Thoracic aorta (tissue), 2 donors: Measurements from ENCODE around the gene MED12L. TPM values are rescaled to one million over a fixed set of nuclear protein-coding genes. Genes with fewer than 3 reads are reported as not detected.

Experiments used
- ATAC-seq: fragments of 150-250 bp; one replicate; pipeline ENCODE4 v1.8.0; 2017; ENCODE audit warnings: low read depth; ENCODE audit not compliant: insufficient number of reproducible peaks, low FRiP score
- DNase-seq: peaks from one replicate; pipeline ENCODE4 v3.0.0-alpha.2; 2020; ENCODE audit warnings: low spot score
- H3K27ac ChIP-seq, 2 donors: fragments of 200-600 bp; sonication (generic); 1 replicate in 1 of 2; 2 replicates in 1 of 2; pipeline ENCODE4 v1.5.1; 2016; ENCODE audit warnings: mild to moderate bottlenecking in 2 of 2, moderate library complexity in 2 of 2
- H3K27me3 ChIP-seq: fragments of 200-600 bp; sonication (generic); replicated peaks from 2 replicates; pipeline ENCODE4 v1.6.0; 2016; ENCODE audit warnings: mild to moderate bottlenecking; ENCODE audit not compliant: insufficient read depth
- H3K36me3 ChIP-seq: fragments of 200-600 bp; sonication (generic); one replicate; pipeline ENCODE4 v1.5.1; 2016
- H3K4me1 ChIP-seq, 2 donors: fragments of 200-600 bp; sonication (generic); 1 replicate in 1 of 2; 2 replicates in 1 of 2; pipeline versions ENCODE4 v1.5.1 to v1.6.0; 2016; ENCODE audit warnings: low read depth in 2 of 2, mild to moderate bottlenecking in 1 of 2; ENCODE audit not compliant: control insufficient read depth in 1 of 2
- H3K4me3 ChIP-seq: fragments of 200-600 bp; sonication (generic); 2 replicates; pipeline ENCODE4 v1.5.1; 2016; ENCODE audit warnings: mild to moderate bottlenecking
- H3K9me3 ChIP-seq: fragments of 200-600 bp; sonication (generic); 2 replicates; pipeline ENCODE4 v1.5.1; 2016
- total RNA-seq, 2 donors: library from RNA; depleted of rRNA; stranded (reverse); fragments of >200 nt; gene quantifications; one replicate each; pipeline versions ENCODE4 v1.1.0 to v1.2.3, GENCODE V29; 2016
- TF ChIP-seq, protein P1 (sequence below): fragments of 200-600 bp; sonication (generic); IDR thresholded peaks from one replicate; pipeline ENCODE4 v1.5.1; 2019; ENCODE audit warnings: antibody characterized with exemption

MED12L gene
- total RNA-seq, 2 donors from 2014 or later, result 0.27 to 2.0 TPM

DNA sequence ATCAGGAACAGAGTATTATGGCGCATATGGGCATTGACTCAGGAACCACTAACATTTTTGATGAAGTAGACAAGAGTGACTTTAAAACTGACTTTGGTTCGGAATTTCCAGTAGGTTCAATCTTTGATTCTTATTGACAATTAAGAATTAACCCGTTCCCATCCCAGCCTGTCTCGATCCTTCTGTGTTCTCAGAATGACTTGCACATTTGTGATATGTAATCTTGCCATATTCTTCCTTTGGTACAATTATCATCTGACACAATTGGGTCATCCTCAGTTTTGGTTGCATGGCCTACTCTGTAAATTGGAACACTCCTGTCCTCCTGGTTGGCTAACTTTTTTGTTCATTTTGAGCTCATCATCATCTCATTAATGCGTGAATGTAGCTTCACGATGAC is 107.1 kb downstream of the MED12L start:
- no peaks in the 10 kb centered on the region for H3K9me3 ChIP-seq
- DNase-seq (no peak), ATAC-seq (no peak)
- no peak overlapping the region for H3K27ac ChIP-seq
- no peak overlapping the region for H3K4me3 ChIP-seq
- no peaks in the 10 kb centered on the region for H3K36me3 ChIP-seq
- TF ChIP-seq, protein P1, sequence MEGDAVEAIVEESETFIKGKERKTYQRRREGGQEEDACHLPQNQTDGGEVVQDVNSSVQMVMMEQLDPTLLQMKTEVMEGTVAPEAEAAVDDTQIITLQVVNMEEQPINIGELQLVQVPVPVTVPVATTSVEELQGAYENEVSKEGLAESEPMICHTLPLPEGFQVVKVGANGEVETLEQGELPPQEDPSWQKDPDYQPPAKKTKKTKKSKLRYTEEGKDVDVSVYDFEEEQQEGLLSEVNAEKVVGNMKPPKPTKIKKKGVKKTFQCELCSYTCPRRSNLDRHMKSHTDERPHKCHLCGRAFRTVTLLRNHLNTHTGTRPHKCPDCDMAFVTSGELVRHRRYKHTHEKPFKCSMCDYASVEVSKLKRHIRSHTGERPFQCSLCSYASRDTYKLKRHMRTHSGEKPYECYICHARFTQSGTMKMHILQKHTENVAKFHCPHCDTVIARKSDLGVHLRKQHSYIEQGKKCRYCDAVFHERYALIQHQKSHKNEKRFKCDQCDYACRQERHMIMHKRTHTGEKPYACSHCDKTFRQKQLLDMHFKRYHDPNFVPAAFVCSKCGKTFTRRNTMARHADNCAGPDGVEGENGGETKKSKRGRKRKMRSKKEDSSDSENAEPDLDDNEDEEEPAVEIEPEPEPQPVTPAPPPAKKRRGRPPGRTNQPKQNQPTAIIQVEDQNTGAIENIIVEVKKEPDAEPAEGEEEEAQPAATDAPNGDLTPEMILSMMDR, result no peak
- no peaks in the 10 kb centered on the region for H3K4me1 ChIP-seq
- no peaks in the 10 kb centered on the region for H3K27me3 ChIP-seq

DNA sequence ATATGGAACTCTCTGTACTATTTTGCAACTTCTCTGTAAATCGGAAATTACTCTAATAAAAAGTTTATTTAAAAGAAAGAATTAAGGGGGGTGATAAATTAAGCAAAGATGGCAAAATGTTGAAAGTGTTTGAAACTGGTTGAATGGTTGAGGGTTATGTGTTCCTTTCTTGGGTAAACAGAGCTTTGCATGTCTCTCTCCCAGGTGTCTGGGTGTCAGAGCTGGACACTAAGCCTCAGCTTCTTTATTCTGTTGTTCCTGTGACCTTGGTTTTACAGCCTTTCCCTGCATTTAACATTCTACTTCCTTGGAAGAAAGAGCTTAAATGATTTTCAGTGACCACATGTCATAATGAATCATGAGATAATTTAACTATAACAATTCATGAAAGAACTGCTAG is 110.4 kb downstream of the MED12L start:
- ATAC-seq (no peak), DNase-seq (no peak)
- no peaks in the 10 kb centered on the region for H3K9me3 ChIP-seq
- TF ChIP-seq, protein P1, result no peak
- no peak overlapping the region for H3K27ac ChIP-seq
- no peaks in the 10 kb centered on the region for H3K4me1 ChIP-seq
- no peaks in the 10 kb centered on the region for H3K36me3 ChIP-seq
- no peak overlapping the region for H3K4me3 ChIP-seq
- no peaks in the 10 kb centered on the region for H3K27me3 ChIP-seq

DNA sequence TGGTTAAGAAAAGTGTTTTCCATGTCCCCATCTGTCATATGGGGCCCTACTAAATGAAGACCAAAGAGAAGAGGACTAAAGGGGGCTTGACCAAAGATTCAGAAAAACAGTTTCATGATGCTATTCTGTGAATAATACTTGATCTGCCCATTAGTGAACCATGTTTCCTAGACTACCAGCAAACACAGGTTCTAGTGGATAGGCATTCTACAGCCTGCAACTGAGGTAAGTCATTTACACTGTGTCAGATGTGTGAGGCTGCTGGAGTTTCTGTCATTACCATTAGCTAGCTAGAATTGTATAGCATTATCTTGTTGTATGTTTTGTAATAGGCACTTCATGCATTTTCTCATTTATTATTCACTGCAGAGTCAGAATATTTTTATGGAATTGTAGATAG is 111.0 kb downstream of the MED12L start:
- DNase-seq, result no peak
- no peak overlapping the region for H3K4me3 ChIP-seq
- no peak overlapping the region for H3K27ac ChIP-seq
- H3K36me3 ChIP-seq, result no peaks in the 10 kb centered on the region
- no peak for ATAC-seq
- no peaks in the 10 kb centered on the region for H3K27me3 ChIP-seq
- no peaks in the 10 kb centered on the region for H3K9me3 ChIP-seq
- TF ChIP-seq, protein P1, result no peak
- H3K4me1 ChIP-seq, result no peaks in the 10 kb centered on the region

DNA sequence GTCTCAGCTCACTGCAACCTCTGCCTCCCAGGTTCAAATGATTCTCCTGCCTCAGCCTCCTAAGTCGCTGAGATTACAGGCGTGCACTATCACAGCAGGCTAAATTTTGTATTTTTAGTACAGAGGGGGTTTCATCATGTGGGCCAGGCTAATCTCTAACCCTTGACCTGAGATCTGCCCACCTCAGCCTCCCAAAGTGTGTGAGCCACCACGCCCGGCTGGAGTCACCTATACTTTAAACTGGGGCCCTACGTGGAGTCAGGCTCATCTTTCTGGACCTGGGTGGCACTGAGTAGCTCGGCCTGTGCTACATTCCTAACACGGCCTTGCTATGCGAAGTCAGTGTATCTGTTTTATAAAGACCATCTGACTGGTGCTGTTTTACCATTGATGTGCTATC is 111.8 kb downstream of the MED12L start:
- Histone ChIP-seq H3K36me3 (no peaks in the 10 kb centered on the region), H3K4me1 (no peaks in the 10 kb centered on the region), H3K27ac (no peak overlapping the region), H3K9me3 (no peaks in the 10 kb centered on the region), H3K27me3 (no peaks in the 10 kb centered on the region), H3K4me3 (no peak overlapping the region)
- no peak for ATAC-seq
- TF ChIP-seq, protein P1, result no peak
- no peak for DNase-seq

DNA sequence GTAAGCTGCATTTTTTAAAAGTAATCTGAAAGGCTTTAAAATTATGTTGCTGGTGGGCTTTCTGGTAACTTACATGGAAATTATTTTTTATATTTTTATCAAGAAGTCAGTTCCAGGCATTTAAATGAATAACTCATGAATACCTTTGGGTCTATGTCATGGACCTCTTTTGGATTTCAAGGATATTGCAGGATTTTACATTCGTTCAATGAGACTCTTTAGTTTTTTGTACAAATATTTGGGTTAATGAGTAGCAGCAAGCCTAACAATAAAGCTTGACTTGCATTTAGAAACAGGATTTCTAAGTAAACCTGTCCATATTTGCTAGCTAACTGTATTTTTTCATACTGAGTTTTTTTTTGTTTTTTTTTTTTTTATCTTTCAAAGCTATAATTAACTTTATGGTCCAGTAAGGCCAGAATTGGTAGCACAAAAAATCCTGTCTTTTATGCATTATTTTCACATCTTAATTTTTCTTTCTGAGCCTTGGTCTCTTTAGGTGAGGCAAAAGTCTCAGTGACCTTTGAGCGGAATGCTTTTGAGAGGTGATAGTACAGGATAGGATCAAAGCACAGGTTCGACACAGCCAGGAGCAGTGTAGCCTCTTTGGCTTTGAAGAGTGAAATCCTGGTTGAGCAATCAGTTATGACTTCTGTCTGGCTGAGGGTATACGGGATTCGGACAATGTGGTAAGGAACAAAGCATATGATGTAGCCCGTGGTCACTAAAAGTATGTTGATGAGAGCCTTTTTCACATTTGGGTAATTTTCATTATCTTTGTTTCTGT is 112.7 kb downstream of the MED12L start:
- no peaks in the 10 kb centered on the region for H3K9me3 ChIP-seq
- DNase-seq (no peak), ATAC-seq (no peak)
- H3K36me3 ChIP-seq, result no peaks in the 10 kb centered on the region
- H3K27ac ChIP-seq, result no peak overlapping the region
- no peaks in the 10 kb centered on the region for H3K4me1 ChIP-seq
- H3K27me3 ChIP-seq, result no peaks in the 10 kb centered on the region
- TF ChIP-seq, protein P1, result no peak
- H3K4me3 ChIP-seq, result no peak overlapping the region
